HG02938 (cell line): ENCODE results near the gene SLC1A5.
"Not testable (repeated sequence)": the region's sequence is repeated elsewhere in the genome, so short reads cannot be mapped to it uniquely, and the experiment has no call there.

Experiments
- ATAC-seq: cut with Tn5 transposase; IDR thresholded peaks from one replicate; pipeline ENCODE4 v1.9.1; 2021; ENCODE audit warnings: mild to moderate bottlenecking, moderate library complexity; ENCODE audit not compliant: unreplicated experiment

The SLC1A5 gene

DNA sequence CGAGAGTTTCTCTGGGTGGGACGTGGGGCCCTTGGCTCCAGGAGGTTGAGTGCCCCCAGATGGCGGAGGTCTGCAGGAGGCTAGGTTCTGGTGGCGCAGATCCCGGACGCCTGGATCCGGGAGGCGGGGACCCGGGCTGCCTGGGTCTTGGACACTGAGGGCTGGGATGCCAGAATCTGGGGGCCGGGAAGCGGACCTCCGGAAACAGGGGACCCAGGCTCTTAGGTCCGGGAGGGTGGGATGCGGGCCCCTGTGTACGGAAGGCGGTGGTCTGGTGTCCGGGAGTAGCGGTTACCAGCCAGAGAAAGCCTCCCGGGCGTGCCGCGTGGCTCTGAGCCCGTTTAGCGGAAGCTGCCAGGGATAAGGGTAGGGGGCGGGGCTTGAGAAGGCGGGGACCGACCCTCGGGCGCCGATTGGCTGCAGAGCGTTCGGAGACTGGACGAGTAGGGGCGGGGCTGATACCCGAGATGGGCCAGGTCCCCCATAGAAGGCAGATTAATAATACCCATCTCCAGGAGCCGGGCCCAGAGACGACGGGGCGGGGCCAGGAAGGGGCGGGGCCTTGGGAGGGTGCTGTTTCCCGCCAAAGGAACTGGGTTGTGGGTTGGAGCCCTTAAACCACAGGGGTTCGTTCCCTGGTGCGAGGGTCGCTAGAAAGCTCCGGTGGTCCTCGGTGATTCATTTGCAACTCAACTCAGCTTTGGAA is at the start of gene SLC1A5:
Gene SLC1A5 (minus strand): TSS at position 333 of the 706 bp plus-strand sequence. CDS start 629 bp downstream, outside the sequence.
- peak; percentile 66 for ATAC-seq

DNA sequence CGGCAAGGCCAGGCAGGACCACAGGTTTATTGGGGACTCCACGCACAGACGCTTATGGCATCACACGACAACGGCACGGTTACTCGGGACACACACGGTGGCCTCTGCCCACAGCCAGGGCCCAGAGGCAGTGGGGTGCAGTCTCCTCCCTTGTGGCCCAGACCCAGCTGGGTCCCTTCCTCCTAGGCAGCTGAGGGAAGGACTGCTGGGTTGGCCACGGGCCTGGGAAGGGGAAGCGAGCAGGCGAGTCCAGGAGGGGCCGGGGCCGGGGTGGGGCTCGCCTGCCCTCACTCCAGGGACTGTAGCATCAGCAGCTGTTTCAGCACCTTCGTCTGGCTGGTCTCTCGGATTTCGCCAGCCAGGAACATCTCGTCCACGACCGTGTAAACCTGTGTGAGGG is 49.8 kb upstream of the SLC1A5 start:
- no peak for ATAC-seq

DNA sequence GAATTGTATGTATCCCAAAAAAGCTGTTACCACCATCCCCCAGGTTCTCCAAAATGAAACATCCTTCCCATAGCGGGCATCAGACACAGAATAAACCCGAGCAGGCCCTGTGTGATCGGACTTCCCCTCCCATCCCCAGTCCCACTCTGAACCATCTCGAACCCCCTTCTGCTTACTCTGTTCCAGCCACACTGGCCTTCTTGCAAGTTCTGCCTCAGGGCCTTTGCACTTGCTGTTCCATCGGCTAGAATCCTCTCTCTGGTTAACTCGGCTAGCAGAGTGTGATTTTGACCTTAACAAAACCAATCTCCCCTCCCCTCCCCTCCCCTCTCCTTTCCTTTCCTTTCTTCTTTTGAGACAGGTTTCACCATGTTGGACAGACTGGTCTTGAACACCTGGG is 46.6 kb upstream of the SLC1A5 start:
- ATAC-seq: no peak

DNA sequence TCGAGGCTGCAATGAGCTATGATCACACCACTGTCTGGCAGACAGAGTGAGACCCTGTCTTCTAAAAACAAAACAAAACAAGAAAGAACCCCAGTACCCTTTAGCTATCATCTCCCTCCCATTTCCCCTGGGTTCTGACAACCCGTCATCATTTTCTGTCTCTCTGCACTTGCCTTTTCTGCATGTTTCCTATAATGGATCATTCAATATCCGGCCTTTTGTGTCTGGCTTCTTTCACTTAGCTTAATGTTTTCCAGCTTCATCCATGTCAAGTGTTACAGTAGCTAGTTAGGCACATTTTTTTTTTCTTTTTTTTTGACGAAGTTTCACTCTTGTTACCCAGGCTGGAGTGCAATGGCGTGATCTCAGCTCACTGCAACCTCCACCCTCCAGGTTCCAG is 45.7 kb upstream of the SLC1A5 start:
- ATAC-seq: no peak

DNA sequence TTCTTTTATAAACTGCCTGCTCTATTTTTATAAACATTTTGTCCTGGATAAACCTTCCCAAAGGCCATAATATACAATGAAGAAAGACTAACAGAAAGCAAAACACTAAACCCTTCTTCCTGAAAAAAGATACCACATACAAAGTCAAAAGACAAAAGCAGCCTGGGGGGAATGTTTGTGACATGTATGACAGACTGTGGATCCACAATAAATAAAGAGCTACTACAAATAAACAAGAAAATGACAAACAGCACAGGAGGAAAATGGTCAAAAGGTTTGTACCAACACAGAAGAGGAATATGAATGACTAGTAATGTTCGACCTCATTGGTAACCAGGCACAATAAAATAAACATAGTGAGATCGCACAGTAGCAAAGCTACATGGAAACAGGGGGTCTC is 42.5 kb upstream of the SLC1A5 start:
- ATAC-seq: no peak

DNA sequence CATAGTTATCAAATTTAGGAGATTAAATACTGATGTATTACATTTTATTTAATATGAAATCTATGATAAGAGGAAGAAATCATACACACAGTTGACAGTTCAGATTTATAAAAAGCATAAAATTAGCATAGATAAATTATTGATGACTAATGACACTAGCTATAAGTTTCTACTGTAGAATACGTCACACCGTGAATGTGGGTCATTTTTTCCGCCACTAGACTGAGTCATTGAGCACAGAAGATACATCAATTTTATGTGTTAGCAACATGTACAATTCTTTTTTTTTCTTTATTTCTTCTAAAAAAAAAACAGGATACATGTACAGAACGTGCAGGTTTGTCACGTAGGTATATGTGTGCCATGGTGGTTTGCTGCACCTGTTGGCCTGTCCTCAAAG is 40.1 kb upstream of the SLC1A5 start:
- ATAC-seq: no peak

DNA sequence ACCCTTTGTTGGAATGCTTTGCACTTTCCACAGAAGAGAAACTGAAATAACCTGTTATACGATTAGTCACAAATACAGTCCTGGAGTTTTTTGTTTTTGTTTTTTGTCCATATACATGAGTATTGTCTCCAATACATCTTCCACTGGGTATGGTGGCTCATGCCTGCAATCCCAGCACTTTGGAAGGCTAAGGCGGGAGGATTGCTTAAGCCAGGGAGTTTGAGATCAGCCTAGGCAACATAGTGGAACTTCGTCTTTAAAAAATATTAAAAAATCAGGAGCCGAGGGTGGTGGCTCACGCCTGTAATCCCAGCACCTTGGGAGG is 37.3 kb upstream of the SLC1A5 start:
- no peak for ATAC-seq

DNA sequence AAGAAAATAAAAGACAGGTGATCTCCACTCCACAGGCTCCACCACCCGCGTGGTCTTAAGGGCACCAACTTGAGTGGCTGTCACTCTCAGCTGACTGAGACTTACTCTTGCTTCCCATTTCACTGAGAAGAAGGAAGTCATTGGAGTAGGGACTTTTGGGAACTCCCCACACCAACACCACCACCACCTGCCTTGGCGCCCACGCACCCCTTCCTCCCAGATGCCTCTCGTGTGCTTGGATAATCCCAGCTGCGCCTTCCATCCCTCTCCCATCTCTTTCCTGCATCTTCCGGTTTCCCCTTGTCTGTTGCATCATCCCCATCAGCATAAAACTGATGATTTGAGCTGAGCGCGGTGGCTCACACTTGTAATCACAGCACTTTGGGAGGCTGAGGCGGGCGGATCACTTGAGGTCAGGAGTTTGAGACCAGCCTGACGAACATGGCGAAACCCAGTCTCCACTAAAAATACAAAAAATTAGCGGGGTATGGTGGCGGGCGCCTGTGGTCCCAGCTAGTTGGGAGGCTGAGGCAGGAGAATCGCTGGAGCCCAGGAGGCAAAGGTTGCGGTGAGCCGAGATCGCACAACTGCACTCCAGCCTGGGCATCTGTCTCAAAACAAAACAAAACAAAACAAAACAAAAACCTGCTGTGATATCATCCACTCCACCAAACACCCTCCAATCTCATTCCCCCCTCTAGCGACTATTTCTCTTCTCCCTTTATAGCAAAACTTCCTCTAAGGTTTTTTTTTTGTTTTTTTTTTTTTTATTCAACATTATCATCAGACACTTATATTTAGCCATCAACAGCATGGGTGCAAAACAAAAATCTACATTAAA is 36.7 kb upstream of the SLC1A5 start:
- ATAC-seq: no peak

DNA sequence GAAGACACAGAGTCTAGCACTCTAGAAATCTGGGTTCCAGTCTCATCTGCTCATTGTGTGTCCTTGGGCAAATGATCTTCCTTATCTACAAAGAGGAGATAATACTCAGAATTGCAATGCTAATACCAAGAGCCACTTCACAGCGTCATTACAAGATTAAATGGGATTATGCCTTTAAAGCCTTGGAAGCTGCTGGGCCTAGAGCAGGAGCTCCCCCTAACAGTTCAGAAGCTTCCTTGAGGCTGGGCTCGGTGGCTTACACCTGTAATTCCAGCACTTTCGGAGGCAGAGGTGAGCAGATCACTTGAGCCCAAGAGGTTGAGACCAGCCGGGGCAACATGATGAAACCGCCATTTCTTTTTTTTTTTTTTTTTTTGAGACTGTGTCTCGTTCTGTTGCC is 34.7 kb upstream of the SLC1A5 start:
- ATAC-seq: no peak

DNA sequence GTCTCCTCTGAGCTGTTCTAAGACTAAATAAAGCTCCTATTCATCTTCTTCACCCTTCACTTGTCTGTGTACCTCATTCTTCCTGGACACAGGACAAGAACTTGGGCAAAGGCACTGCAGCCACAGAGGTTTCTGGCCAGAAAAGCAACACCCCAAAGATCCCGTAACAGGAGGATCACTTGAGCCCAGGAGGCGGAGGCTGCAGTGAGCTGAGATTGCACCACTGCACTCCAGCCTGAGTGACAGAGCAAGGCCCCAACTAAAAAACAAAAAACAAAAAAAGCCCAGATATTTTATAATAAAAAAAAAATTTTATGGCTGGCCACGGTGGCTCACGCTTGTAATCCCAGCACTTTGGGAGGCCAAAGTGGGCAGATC is 34.0 kb upstream of the SLC1A5 start:
- not testable (repeated sequence) for ATAC-seq

DNA sequence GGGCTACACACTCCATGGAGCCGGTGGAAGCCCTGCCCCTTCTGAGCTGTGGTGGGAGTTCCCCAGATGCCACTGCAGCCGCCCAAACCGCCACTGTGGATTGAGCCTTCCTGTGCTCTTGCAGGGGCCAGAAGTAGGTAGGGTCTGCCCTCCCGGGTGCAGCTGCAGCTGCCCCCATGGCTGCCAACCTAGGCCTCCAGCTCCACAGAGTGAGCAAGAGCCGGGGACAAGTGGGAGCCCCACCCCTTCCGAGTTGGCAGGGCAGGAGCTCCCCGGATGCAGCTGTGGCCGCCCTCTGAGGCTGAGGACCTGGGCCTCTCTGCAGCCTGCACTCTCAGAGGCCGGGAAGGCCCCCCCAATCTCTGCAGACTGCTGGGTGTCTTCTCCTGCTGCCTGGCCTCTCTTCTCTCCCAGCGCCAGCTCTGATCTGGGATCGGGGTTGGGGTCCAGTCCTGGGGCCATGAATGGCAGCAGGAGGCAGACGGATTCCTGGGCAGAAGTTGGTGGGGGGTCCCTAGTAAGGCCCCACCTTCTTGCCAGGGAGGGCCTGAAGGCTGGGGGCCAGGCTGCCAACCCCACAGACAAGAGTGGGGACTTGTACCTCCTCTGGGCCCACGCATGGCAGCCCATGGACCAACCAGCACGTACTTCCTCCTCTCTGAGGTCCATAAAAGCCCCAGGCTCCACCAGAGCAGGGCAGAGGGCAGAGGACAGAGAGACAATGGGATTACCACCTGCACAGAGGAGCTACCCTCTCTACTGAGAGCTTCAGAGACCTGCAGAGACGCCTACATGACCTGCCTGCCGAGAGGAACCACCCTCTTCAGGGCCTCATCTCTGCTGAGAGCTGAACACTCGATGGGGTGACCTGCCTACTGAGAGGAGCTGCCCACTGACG is 33.4 kb upstream of the SLC1A5 start:
- no peak for ATAC-seq

DNA sequence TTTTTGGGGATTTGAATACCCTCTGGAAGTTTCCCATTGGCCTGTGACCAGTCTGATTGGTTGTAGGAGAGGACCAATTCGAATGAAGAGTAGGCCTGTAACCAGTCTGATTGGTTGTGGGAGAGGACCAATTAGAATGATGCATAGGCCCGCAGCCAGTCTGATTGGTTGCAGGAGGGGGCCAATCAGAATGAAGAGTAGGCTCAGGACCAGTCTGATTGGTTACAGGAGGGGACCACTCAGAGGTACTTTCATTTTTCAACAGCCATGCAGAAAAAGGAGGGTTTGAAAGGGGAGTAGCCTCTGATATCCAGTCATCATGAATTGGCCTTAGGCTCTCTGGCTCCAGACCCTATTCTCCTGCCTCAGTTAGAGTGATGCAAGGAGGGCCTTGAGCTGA is 30.4 kb upstream of the SLC1A5 start:
- ATAC-seq: no peak

DNA sequence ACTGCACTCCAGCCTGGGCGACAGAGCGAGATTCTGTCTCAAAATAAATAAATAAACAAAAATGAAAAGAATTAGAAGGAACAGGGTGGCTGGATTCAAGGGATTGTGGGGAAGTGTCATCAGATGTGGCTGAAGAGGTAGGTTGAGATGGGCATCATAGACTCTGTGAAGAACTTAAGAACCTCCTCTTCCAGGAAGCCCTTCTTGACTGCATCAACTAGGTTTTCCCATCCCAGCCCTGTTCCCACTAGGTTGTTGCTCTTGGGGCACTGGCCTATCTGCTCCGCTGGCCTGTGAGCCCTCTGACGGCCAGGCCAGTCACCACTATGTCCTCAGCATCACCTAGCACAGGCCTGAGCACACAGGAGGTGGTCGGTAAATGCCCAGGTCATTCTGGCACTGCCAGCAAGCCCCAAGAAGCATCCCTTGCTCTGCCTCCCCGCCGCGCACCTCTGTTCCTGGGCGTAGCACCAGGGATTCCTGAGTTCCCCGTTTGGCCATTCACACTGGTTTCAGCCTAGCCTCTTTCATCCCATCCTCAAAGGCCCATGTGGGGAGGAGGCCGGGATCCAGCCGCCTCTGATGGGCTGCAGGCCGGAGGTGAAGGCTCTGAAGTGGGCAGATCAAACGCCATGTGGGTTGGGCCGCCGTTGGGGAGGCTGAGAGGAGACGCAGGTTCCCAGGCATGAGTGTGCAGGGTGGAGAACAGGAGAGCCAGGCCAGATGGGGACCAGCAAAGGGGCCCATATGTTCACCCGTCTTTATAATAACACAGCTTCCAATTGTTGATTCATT is 27.6 kb upstream of the SLC1A5 start:
- ATAC-seq: no peak

DNA sequence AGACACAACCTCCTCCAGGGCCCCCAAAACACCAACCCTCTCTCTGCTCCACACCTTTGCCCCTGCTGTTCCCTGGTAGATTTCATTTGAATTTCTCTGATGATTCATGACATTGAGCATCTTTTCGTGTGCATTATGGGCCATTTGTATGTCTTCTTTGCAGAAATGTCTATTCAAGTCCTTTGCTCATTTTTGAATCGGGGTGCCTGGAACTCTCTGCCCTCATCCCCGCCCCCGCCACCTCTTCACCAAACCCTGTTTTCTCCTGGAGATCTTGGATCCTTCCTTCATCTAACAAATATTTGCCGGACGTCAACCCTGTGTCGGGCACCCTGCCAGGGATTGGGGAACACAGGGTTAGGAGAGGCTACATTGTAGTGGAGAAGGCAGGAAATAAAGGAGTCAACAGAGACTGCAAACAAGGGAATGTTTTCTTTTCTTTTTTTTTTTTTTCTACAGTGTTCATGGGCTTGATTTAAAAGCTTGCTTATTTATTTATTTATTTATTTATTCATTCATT is 25.5 kb upstream of the SLC1A5 start:
- no peak for ATAC-seq

DNA sequence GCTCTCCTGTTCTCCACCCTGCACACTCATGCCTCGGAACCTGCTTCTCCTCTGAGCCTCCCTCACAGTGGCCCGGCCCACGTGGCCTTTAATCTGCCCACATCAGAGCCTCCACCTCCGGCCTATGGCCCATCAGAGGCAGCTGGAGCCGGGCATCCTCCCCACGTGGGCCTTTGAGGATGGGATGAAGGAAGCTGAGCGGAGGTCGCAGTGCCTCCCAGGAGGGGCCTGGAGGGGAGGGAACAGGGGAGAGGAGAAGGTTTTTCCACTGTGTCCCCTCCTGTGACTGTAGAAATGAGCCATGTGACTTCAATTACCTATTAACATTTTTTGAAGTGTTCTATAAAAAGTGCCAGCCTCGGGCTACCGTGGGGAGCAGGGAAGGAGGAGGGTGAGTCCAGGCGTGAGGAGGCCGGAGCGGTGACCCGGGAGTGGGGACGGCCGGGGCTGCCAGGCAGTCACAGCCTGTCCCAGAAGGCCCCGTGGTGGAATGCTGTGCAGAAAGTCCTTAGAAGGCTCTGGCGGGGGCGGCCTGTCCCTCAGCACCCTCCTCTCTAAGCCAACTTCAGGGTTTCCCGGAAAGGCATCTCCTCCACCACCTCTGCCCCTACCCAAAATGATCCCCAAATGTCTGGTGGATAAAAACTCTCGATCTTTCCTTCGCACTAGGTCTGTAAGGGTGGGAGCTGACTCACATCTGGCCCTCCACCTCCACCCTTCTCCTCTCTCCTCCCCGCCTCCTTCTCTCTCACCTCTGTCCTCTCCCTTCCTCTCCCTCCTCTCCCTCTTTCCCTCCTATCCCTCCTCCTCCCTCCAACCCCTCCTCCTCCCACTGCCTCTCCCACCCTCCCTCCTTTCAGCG is 24.8 kb upstream of the SLC1A5 start:
- no peak for ATAC-seq

DNA sequence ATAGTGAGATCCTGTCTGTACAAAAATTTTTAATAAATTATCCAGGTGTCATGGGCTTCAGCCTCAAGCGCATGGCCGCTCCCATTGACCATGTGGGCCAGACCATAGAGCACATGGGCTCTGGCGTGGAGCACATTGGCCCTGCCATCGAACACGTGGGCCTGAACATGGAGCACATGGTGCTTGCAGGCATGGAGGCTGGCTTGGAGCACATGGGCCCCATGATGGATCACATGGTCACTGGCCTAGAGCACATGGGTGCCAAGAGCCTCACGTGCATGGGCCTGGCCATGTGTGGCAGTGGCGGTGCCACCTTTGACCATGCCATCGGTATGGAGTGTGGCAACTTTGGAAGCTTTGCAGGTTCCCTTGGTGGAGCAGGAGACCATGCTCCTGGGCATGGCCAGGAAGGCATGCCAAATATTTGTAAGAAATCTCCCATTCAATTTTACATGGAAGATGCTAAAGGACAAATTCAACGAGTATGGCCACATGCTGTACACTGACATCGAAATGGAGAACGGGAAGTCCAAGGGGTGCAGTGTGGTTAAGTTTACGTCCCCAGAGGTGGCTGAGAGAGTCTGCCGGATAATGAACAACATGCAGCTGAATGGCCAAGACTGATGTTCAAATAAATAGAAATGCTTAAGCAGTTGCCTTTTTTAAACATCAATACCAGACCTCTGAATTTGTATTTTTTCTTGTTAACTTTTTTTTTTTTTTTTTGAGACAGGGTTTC is 21.3 kb upstream of the SLC1A5 start:
- no peak for ATAC-seq

DNA sequence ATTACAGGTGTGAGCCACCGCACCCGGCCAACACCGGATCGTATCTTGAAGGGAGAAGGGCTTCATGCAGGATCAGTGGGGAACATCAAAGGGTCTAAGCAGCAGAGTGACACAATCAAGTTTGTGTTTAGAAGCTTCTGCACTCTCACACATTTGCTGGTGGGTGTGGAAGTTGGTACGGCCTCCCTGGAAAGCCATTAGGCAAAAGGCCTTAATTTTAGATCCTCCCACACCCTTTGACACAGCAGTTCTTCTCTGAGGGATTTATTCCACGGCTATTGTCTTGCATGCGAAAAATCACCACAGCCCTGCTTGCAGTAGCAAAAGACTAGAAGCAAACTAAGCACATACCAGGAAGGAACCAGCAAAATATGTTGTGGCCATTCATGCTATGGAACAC is 18.3 kb upstream of the SLC1A5 start:
- ATAC-seq: no peak

DNA sequence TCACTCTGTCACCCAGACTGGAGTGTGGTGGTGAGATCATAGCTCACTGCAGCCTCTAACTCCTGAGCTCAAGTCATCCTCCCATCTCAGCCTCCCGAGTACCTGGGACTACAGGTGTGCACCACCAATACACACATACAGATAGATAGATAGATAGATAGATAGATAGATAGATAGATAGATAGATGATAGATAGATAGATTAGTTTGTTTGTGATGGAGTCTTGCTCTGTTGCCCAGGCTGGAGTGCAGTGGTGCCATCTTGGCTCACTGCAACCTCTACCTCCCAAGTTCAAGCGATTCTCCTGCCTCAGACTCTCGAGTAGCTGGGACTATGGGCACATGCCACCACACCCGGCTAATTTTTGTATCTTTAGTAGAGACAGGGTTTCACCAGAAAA is 16.0 kb upstream of the SLC1A5 start:
- not testable (repeated sequence) for ATAC-seq

DNA sequence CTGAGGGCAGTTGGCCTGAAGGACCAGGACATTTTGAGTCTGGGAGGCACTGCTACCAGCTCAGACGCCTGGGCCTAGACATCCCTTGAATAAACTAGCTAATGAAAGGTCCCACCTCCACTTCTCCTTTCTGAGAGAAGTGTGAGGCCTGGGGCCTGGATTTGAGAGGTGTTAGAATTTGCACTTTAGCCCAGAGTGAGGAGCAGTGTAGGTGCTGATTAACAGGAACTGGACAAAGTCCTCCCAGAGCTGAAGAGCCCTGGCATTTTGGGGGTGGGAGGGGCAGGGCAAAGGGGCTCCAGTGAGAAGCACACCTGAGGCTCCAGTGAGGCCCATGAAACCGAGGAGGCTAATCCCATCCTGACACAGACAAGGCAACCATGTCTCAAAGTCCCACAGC is 15.2 kb upstream of the SLC1A5 start:
- no peak for ATAC-seq
